Measurements from ENCODE around the gene TXNDC12.
A peak's percentile ranks its signal among the peaks of the same experiment; 100 is the strongest.
"Not testable (repeated sequence)": the region's sequence is repeated elsewhere in the genome, so short reads cannot be mapped to it uniquely, and the experiment has no call there.

Gene TXNDC12

GRCh38 chr1:52060822-52061221 is 5.8 kb upstream of the TXNDC12 start:
- Histone ChIP-seq H3K27me3 (ENCODE audit: insufficient read depth, low read length) (no peaks in the 10 kb centered on the region), H3K9me3 (ENCODE audit: insufficient read depth, low read depth, low read length) (no peaks in the 10 kb centered on the region), H3K4me3 (ENCODE audit: low read length) (no peak overlapping the region), H3K9ac (ENCODE audit: low read depth, low read length) (no peak overlapping the region), H3K4me1 (ENCODE audit: insufficient read depth, low read length) (peaks cover 12% of the 10 kb centered on the region; the same call in 1 of the 2 replicates), H3K27ac (ENCODE audit: low read length) (no peak overlapping the region), H3K36me3 (ENCODE audit: insufficient read depth, low read depth, low read length) (peaks cover 69% of the 10 kb centered on the region)

DNA sequence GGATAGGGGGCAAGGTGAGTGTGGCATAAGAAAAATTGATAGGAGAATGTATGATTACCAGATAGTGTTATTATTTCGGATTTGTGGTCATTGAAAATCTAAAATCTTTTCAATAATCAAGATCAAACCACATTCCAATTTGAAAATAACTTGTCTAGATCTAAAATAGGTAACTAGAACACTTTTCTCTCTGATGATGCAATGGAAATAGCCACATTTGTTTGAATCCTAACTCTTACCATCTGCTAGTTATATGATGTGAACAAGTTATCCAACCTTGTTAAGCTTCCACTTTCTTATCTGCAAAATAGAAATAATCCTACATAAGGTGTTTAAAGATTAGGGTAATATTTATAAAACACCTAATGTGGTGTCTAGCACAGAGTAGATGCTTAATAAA is 4.9 kb upstream of the TXNDC12 start:
- Histone ChIP-seq H3K9me3 (ENCODE audit: insufficient read depth, low read depth, low read length) (no peaks in the 10 kb centered on the region), H3K27me3 (ENCODE audit: insufficient read depth, low read length) (no peaks in the 10 kb centered on the region), H3K4me1 (ENCODE audit: insufficient read depth, low read length) (peaks cover 12% of the 10 kb centered on the region; the same call in 1 of the 2 replicates), H3K9ac (ENCODE audit: low read depth, low read length) (no peak overlapping the region), H3K27ac (ENCODE audit: low read length) (no peak overlapping the region), H3K4me3 (ENCODE audit: low read length) (no peak overlapping the region), H3K36me3 (ENCODE audit: insufficient read depth, low read depth, low read length) (peaks cover 59% of the 10 kb centered on the region)

- H3K4me3 ChIP-seq (ENCODE audit: low read length) = no peak overlapping the region
- H3K36me3 ChIP-seq (ENCODE audit: insufficient read depth, low read depth, low read length) = peaks cover 54% of the 10 kb centered on the region
- peaks cover 12% of the 10 kb centered on the region; the same call in 1 of the 2 replicates for H3K4me1 ChIP-seq (ENCODE audit: insufficient read depth, low read length)
- 0 out of 2 replicates have a peak overlapping the region, but pooled peaks have one; percentile 21 for H3K9ac ChIP-seq (ENCODE audit: low read depth, low read length)
- no peaks in the 10 kb centered on the region for H3K9me3 ChIP-seq (ENCODE audit: insufficient read depth, low read depth, low read length)
- no peaks in the 10 kb centered on the region for H3K27me3 ChIP-seq (ENCODE audit: insufficient read depth, low read length)
- no peak overlapping the region for H3K27ac ChIP-seq (ENCODE audit: low read length)
Measured at GRCh38 chr1:52059321-52059720, 4.3 kb upstream of the TXNDC12 start.

DNA sequence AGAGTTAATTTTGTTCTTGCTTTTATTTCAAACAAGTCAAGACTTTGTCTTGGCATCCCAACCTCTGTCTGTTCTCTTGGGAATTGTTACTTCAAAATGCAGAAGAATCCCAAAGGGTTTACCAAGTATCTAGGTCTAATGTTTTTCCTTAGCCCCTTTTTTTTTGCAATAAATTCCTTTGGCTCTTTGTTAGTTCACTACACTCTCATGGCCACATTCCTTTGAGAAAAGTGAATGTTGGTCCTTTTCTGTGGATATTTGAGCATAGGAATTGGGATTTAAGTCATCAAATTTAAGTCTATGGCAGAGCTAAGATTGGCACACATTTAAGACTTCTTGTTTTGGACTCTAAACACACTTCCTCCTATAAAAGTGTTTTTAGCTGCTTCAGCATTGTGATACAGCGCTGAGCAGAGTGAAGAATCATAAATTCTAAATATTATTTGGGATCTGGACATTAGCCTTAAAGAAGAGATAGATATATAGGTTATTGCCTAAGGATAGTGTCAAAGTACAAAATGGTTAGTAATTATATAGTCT is 3.0 kb upstream of the TXNDC12 start:
- H3K27me3 ChIP-seq (ENCODE audit: insufficient read depth, low read length) = no peaks in the 10 kb centered on the region
- H3K36me3 ChIP-seq (ENCODE audit: insufficient read depth, low read depth, low read length) = peaks cover 40% of the 10 kb centered on the region
- no peaks in the 10 kb centered on the region for H3K9me3 ChIP-seq (ENCODE audit: insufficient read depth, low read depth, low read length)
- H3K9ac ChIP-seq (ENCODE audit: low read depth, low read length) = peak overlapping the region; percentile 99; the same call in 1 of the 2 replicates
- H3K4me3 ChIP-seq (ENCODE audit: low read length) = peak overlapping the region; percentile 99
- H3K27ac ChIP-seq (ENCODE audit: low read length) = no peak overlapping the region
- peaks cover 18% of the 10 kb centered on the region for H3K4me1 ChIP-seq (ENCODE audit: insufficient read depth, low read length)

DNA sequence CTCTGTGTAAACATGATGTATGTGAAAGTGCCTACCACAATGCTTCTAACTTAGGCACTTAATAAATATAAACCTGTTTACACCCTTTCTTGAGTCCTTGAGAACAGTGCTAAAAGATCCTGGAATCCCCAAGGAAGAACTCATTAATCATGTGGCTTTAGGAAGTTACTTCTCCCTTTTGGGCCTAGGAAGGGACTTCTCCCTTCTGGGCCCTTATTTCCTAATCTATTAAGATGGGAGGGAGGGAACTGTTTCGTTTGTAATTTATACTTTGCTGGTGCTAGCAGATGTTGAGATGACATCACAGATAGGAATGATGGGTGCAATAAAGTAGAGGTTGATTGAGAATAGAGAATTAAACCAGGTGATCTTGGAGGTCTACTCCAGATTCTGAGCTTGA is 2.3 kb upstream of the TXNDC12 start:
- no peaks in the 10 kb centered on the region for H3K9me3 ChIP-seq (ENCODE audit: insufficient read depth, low read depth, low read length)
- peaks cover 18% of the 10 kb centered on the region for H3K4me1 ChIP-seq (ENCODE audit: insufficient read depth, low read length)
- H3K9ac ChIP-seq (ENCODE audit: low read depth, low read length) = peak overlapping the region; percentile 99
- no peaks in the 10 kb centered on the region for H3K27me3 ChIP-seq (ENCODE audit: insufficient read depth, low read length)
- peaks cover 39% of the 10 kb centered on the region for H3K36me3 ChIP-seq (ENCODE audit: insufficient read depth, low read depth, low read length)
- peak overlapping the region; percentile 93 for H3K27ac ChIP-seq (ENCODE audit: low read length)
- peak overlapping the region; percentile 99 for H3K4me3 ChIP-seq (ENCODE audit: low read length)

- Histone ChIP-seq H3K27me3 (ENCODE audit: insufficient read depth, low read length) (no peaks in the 10 kb centered on the region), H3K4me1 (ENCODE audit: insufficient read depth, low read length) (peaks cover 18% of the 10 kb centered on the region), H3K4me3 (ENCODE audit: low read length) (peak overlapping the region; percentile 99), H3K9ac (ENCODE audit: low read depth, low read length) (peak overlapping the region; percentile 99), H3K9me3 (ENCODE audit: insufficient read depth, low read depth, low read length) (no peaks in the 10 kb centered on the region), H3K27ac (ENCODE audit: low read length) (peak overlapping the region; percentile 93), H3K36me3 (ENCODE audit: insufficient read depth, low read depth, low read length) (peaks cover 42% of the 10 kb centered on the region)
Measured at GRCh38 chr1:52056937-52057231, 1.9 kb upstream of the TXNDC12 start.

DNA sequence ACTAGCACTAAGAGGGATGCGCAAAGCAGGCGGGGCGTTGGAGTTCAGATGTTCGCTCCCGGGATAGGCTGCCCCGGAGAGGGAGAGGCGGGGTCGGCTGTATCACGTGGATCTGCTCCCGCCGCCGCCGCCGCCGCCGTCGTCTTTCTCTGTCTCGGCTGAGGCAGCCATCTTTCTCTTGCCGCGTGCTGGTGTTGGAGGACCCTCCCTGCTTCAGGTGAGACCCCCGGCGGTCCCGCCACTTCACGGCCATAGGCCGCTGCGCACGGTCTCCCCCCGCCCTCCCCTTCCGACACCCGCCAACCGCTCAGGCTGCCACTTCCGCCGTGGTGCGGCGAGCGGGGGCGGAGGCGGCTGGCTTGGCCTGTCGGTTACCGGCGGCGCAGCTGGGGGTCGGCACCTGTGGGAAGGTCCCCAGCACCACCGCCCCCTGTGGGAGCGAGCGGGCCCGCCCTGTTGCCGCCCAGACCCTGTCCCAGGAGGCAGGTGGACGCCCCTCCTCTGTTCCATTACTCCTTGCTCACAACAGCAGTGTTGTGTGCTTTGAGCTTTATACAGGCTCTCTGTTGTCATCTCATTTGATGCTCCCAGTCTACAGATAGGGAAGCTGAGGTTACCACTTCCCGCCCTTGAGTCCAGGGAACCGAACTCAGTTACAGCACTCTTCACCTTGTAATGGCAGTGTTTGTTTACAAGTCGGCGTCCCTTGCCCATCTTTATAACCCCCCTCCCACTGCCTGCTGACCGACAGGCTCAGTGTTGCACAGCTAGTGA is 1.4 kb upstream of the TXNDC12 start, which contains the start of gene BTF3L4:
TSS of gene BTF3L4 (plus strand) at position 133 of the 774 bp plus-strand sequence. CDS start 3,553 bp downstream, outside the sequence.
- Histone ChIP-seq H3K9me3 (ENCODE audit: insufficient read depth, low read depth, low read length) (no peaks in the 10 kb centered on the region), H3K4me1 (ENCODE audit: insufficient read depth, low read length) (peaks cover 18% of the 10 kb centered on the region), H3K36me3 (ENCODE audit: insufficient read depth, low read depth, low read length) (peaks cover 45% of the 10 kb centered on the region), H3K27ac (ENCODE audit: low read length) (peak within 1 kb of the TSS; percentile 93), H3K9ac (ENCODE audit: low read depth, low read length) (peak within 1 kb of the TSS; percentile 99), H3K27me3 (ENCODE audit: insufficient read depth, low read length) (no peaks in the 10 kb centered on the region), H3K4me3 (ENCODE audit: low read length) (peak within 1 kb of the TSS; percentile 99)

GRCh38 chr1:52055866-52056162 is 823 bp upstream of the TXNDC12 start:
- Histone ChIP-seq H3K9ac (ENCODE audit: low read depth, low read length) (peak overlapping the region; percentile 99), H3K4me3 (ENCODE audit: low read length) (peak overlapping the region; percentile 99), H3K9me3 (ENCODE audit: insufficient read depth, low read depth, low read length) (no peaks in the 10 kb centered on the region), H3K27me3 (ENCODE audit: insufficient read depth, low read length) (no peaks in the 10 kb centered on the region), H3K36me3 (ENCODE audit: insufficient read depth, low read depth, low read length) (peaks cover 43% of the 10 kb centered on the region), H3K27ac (ENCODE audit: low read length) (peak overlapping the region; percentile 93), H3K4me1 (ENCODE audit: insufficient read depth, low read length) (peaks cover 18% of the 10 kb centered on the region)

DNA sequence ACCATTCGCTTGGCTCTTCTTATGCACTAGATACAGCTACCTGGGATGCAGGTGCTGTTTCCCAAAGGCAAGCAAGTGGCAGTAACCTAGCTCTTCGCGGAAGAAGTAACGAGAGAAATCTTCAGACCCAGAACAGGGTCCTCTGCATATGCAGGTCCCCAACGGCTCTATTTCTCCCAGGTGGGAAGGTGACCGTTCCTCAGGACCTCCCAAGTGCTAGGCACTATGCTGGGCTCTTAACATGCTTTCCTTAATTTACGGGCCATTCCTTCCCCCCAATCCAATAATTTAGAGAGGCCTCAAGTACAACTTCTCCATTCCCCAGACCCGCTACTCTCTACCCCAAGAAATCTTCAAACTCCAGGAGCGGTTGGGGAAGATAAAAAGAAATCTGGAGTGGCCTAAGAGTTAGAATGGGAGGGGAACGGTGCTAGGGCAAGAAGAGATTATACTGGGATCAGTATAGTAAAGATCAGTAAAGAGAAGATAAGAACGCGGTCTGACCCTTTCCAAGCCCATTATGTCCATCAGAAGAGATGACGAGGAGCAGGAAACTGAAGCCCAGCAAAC is 410 bp downstream of the TXNDC12 start:
- H3K9me3 ChIP-seq (ENCODE audit: insufficient read depth, low read depth, low read length) = no peaks in the 10 kb centered on the region
- peak overlapping the region; percentile 27 for H3K27ac ChIP-seq (ENCODE audit: low read length)
- peaks cover 18% of the 10 kb centered on the region for H3K4me1 ChIP-seq (ENCODE audit: insufficient read depth, low read length)
- H3K27me3 ChIP-seq (ENCODE audit: insufficient read depth, low read length) = no peaks in the 10 kb centered on the region
- H3K4me3 ChIP-seq (ENCODE audit: low read length) = peak overlapping the region; percentile 99
- H3K9ac ChIP-seq (ENCODE audit: low read depth, low read length) = peak overlapping the region; percentile 99
- peaks cover 41% of the 10 kb centered on the region for H3K36me3 ChIP-seq (ENCODE audit: insufficient read depth, low read depth, low read length)

DNA sequence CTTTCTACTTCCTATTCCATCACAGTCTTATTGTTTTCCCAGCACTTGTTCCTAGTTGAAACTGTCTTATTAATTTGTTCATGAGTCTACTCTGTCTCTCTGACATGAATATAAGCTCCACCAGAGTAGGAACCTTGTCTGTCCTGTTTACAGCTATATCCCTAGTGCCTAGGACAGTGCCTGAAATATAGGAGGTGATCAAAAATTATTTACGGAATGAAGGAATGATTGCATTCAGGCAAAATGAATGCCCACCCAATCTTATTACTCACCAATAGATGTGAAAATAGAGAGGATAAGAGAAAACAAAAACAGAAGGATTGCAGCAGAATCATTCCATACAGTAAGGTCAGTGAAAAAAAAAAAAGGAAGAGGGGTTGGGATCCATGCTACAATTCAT is 1.1 kb downstream of the TXNDC12 start:
- Histone ChIP-seq H3K27ac (ENCODE audit: low read length) (no peak overlapping the region), H3K9me3 (ENCODE audit: insufficient read depth, low read depth, low read length) (no peaks in the 10 kb centered on the region), H3K4me3 (ENCODE audit: low read length) (peak overlapping the region; percentile 99), H3K36me3 (ENCODE audit: insufficient read depth, low read depth, low read length) (peaks cover 33% of the 10 kb centered on the region), H3K9ac (ENCODE audit: low read depth, low read length) (peak overlapping the region; percentile 99; the same call in 1 of the 2 replicates), H3K4me1 (ENCODE audit: insufficient read depth, low read length) (peaks cover 18% of the 10 kb centered on the region), H3K27me3 (ENCODE audit: insufficient read depth, low read length) (no peaks in the 10 kb centered on the region)

GRCh38 chr1:52049337-52049736 is 5.7 kb downstream of the TXNDC12 start:
- H3K9me3 ChIP-seq (ENCODE audit: insufficient read depth, low read depth, low read length); H3K4me1 ChIP-seq (ENCODE audit: insufficient read depth, low read length); H3K9ac ChIP-seq (ENCODE audit: low read depth, low read length); H3K27ac ChIP-seq (ENCODE audit: low read length); H3K4me3 ChIP-seq (ENCODE audit: low read length); H3K27me3 ChIP-seq (ENCODE audit: insufficient read depth, low read length): not testable (repeated sequence)
- H3K36me3 ChIP-seq (ENCODE audit: insufficient read depth, low read depth, low read length) = peaks cover 27% of the 10 kb centered on the region

DNA sequence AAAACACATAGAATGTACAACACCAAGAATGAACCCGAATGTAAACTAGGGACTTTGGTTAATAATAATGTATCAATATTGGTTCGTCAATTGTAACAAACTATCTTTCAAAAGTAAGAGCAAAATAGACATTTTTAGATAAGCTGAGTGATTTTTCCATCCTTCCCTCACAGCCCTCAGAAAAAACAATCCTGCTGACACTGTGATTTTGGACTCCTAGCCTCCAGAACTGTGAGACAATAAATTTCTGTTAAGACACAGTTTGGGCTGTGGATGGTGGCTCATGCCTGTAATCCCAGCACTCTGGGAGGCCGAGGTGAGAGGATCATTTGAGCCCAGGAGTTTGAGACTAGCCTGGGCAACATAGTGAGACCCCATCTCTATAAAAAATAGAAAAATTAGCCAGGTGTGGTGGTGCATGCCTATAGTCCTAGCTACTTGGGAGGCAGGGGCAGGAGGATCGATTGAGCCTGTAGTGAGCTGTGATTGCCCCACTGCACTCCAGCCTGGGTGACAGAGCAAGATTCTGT is 9.3 kb downstream of the TXNDC12 start:
- H3K36me3 ChIP-seq (ENCODE audit: insufficient read depth, low read depth, low read length) = peaks cover 19% of the 10 kb centered on the region
- not testable (repeated sequence) for H3K27ac ChIP-seq (ENCODE audit: low read length); H3K27me3 ChIP-seq (ENCODE audit: insufficient read depth, low read length); H3K9me3 ChIP-seq (ENCODE audit: insufficient read depth, low read depth, low read length); H3K4me3 ChIP-seq (ENCODE audit: low read length); H3K4me1 ChIP-seq (ENCODE audit: insufficient read depth, low read length); H3K9ac ChIP-seq (ENCODE audit: low read depth, low read length)
